ENCODE results near the gene RHOT2. TPM values are rescaled to one million over a fixed set of nuclear protein-coding genes. Genes with fewer than 3 reads are reported as not detected.

RHOT2 gene
- total and polyA plus RNA-seq, 2 experiments from 2014 or later: 129 to 163 TPM

GRCh38 chr16:686459-687260 lies 18.7 kb downstream of the RHOT2 start (continued):
- TF ChIP-seq ZNF331 (CRISPR knock-in tag; IDR thresholded peaks at IDR 0.05; ENCODE audit: low read depth) (no peak), EZH2 (IDR thresholded peaks at IDR 0.05; ENCODE audit: low read depth, unreplicated experiment) (no peak), ETS1 (IDR thresholded peaks at IDR 0.05) (no peak)

DNA sequence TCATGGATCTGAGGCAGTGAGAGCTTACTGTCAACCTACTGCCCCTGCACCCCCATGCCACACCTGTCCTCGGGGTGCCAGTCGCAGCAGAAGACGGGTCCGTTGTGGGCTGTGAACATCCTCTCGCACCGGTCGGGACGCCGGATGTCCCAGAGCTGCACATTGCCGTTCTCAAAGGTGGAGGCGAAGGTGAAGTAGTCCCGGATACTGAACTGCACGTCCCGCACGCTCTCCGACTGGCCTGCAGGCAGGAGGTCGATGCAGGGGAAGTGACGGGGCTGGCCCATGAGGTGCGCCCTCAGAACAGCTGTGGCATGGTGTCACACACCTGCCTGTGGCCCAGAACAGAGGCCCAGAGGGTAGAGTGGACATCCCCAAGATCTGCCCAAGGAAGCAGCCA lies 19.6 kb downstream of the RHOT2 start:
- no peak overlapping the region for H3K4me3 ChIP-seq
- peaks cover 10% of the 10 kb centered on the region; the same call in 1 of the 2 replicates for H3F3A ChIP-seq (replicated peaks; ENCODE audit: low read depth)
- no peaks in the 10 kb centered on the region for H3K9me2 ChIP-seq (ENCODE audit: insufficient read depth)
- no peak overlapping the region for H2AFZ ChIP-seq
- Mint-ChIP-seq H3K4me3 (no peak overlapping the region), H3K36me3 (ENCODE audit: low read depth) (peaks cover 18% of the 10 kb centered on the region), H3K27ac (no peak overlapping the region), H3K4me1 (peaks cover 2% of the 10 kb centered on the region; the same call in 2 of the 3 replicates), H3K27me3 (ENCODE audit: insufficient read depth, low read depth, poor library complexity) (peaks cover 20% of the 10 kb centered on the region), H3K9me3 (no peaks in the 10 kb centered on the region; the same call in 1 of the 3 replicates)
- H3K4me2 ChIP-seq: no peak overlapping the region
- H3K27me3 ChIP-seq (ENCODE audit: insufficient read depth): peaks cover 19% of the 10 kb centered on the region
- no peak for TF ChIP-seq JUNB (IDR thresholded peaks at IDR 0.05; ENCODE audit: unreplicated experiment)
- TF ChIP-seq, protein P1, sequence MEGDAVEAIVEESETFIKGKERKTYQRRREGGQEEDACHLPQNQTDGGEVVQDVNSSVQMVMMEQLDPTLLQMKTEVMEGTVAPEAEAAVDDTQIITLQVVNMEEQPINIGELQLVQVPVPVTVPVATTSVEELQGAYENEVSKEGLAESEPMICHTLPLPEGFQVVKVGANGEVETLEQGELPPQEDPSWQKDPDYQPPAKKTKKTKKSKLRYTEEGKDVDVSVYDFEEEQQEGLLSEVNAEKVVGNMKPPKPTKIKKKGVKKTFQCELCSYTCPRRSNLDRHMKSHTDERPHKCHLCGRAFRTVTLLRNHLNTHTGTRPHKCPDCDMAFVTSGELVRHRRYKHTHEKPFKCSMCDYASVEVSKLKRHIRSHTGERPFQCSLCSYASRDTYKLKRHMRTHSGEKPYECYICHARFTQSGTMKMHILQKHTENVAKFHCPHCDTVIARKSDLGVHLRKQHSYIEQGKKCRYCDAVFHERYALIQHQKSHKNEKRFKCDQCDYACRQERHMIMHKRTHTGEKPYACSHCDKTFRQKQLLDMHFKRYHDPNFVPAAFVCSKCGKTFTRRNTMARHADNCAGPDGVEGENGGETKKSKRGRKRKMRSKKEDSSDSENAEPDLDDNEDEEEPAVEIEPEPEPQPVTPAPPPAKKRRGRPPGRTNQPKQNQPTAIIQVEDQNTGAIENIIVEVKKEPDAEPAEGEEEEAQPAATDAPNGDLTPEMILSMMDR (conservative IDR thresholded peaks at IDR 0.05; ENCODE audit: low read depth in 2 of 2): no peak
- no peak for TF ChIP-seq REST (IDR thresholded peaks at IDR 0.05; ENCODE audit: unreplicated experiment)
- no peak for TF ChIP-seq ETS1 (IDR thresholded peaks at IDR 0.05)
- TF ChIP-seq ZNF331 (CRISPR knock-in tag; IDR thresholded peaks at IDR 0.05; ENCODE audit: low read depth): no peak
- no peak for TF ChIP-seq EZH2phosphoT487 (IDR thresholded peaks at IDR 0.05; ENCODE audit: unreplicated experiment)
- H3K36me3 ChIP-seq (ENCODE audit: insufficient read depth): no peaks in the 10 kb centered on the region; the same call in 1 of the 2 replicates
- H4K20me1 ChIP-seq (replicated peaks; ENCODE audit: insufficient read depth): 0 out of 2 replicates have a peak, but pooled peaks cover 1% of the 10 kb centered on the region
- ATAC-seq (no peak), DNase-seq (ENCODE audit: low spot score) (no peak)
- H3K4me1 ChIP-seq (ENCODE audit: insufficient read depth): peaks cover 5% of the 10 kb centered on the region; the same call in 1 of the 2 replicates
- no peaks in the 10 kb centered on the region; the same call in 1 of the 2 replicates for H3K79me2 ChIP-seq (replicated peaks; ENCODE audit: insufficient read depth)
- H3K27ac ChIP-seq (ENCODE audit: low read depth): no peak overlapping the region
